ENCODE results near the gene MICAL3. TPM values are rescaled to one million over a fixed set of nuclear protein-coding genes. Genes with fewer than 3 reads are reported as not detected.

Gene MICAL3
- total and polyA plus RNA-seq, 3 donors from 2014 or later = 103 to 106 (median 104) TPM

GRCh38 chr22:17783773-17784480, 240.4 kb downstream of the MICAL3 start:
- Histone ChIP-seq H3K4me1 (no peaks in the 10 kb centered on the region), H3K9me3 (no peaks in the 10 kb centered on the region), H3K27ac (no peak overlapping the region), H3K27me3 (no peaks in the 10 kb centered on the region), H3K36me3 (ENCODE audit: low read depth, missing control alignments) (no peaks in the 10 kb centered on the region), H3K4me3 (no peak overlapping the region)
- intact Hi-C loops (cut with DNase I; ENCODE audit: low total_unique reads) = no loop called here
- DNase-seq = no peak
- TF ChIP-seq, protein P1, sequence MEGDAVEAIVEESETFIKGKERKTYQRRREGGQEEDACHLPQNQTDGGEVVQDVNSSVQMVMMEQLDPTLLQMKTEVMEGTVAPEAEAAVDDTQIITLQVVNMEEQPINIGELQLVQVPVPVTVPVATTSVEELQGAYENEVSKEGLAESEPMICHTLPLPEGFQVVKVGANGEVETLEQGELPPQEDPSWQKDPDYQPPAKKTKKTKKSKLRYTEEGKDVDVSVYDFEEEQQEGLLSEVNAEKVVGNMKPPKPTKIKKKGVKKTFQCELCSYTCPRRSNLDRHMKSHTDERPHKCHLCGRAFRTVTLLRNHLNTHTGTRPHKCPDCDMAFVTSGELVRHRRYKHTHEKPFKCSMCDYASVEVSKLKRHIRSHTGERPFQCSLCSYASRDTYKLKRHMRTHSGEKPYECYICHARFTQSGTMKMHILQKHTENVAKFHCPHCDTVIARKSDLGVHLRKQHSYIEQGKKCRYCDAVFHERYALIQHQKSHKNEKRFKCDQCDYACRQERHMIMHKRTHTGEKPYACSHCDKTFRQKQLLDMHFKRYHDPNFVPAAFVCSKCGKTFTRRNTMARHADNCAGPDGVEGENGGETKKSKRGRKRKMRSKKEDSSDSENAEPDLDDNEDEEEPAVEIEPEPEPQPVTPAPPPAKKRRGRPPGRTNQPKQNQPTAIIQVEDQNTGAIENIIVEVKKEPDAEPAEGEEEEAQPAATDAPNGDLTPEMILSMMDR (IDR thresholded peaks at IDR 0.05) = no peak
- no peak for TF ChIP-seq POLR2A (IDR thresholded peaks at IDR 0.05)
- WGBS, 2 donors = 88 to 91% methylated on average over 18 of the region's 18 CpGs

- Histone ChIP-seq H3K27ac (no peak overlapping the region), H3K36me3 (ENCODE audit: low read depth, missing control alignments) (no peaks in the 10 kb centered on the region), H3K4me3 (no peak overlapping the region), H3K4me1 (no peaks in the 10 kb centered on the region), H3K9me3 (no peaks in the 10 kb centered on the region), H3K27me3 (no peaks in the 10 kb centered on the region)
- WGBS, 2 donors = 70 to 73% methylated on average over 9 of the region's 9 CpGs
- TF ChIP-seq, protein P1 (IDR thresholded peaks at IDR 0.05) = no peak
- no peak for TF ChIP-seq POLR2A (IDR thresholded peaks at IDR 0.05)
- no peak for DNase-seq
- intact Hi-C loops (cut with DNase I; ENCODE audit: low total_unique reads) = no loop called here
Measured at GRCh38 chr22:17783312-17783711, 241.0 kb downstream of the MICAL3 start.

- Histone ChIP-seq H3K4me3 (no peak overlapping the region), H3K36me3 (ENCODE audit: low read depth, missing control alignments) (no peaks in the 10 kb centered on the region), H3K9me3 (no peaks in the 10 kb centered on the region), H3K4me1 (no peaks in the 10 kb centered on the region), H3K27ac (no peak overlapping the region), H3K27me3 (no peaks in the 10 kb centered on the region)
- DNase-seq = no peak
- TF ChIP-seq POLR2A (IDR thresholded peaks at IDR 0.05) = no peak
- TF ChIP-seq, protein P1 (IDR thresholded peaks at IDR 0.05) = no peak
- 94% methylated on average over 9 to 13 of the region's 13 CpGs for WGBS, 2 donors
- intact Hi-C loops (cut with DNase I; ENCODE audit: low total_unique reads) = no loop called here
Measured at GRCh38 chr22:17782621-17783020, 241.7 kb downstream of the MICAL3 start.

DNA sequence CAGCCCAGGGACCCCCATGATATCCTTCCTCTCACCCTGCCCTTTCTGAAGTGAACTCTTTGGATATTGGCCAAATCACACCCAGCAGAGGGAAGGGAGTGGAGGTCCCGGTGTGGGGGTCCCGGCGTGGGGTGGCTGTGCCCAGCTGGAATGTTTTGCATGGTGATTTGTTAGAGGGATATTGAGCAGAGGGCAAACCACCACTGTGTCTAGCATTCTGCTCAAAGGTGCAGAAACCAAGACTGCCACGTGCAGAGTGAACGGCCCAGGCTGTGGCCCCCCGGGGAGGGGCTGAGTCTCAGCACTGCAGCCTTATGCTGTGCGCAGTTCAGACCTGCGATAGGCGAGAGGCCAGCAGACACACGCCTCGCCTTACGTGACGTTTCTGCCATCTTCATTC, 242.2 kb downstream of the MICAL3 start:
- H3K9me3 ChIP-seq = no peaks in the 10 kb centered on the region
- no peaks in the 10 kb centered on the region for H3K36me3 ChIP-seq (ENCODE audit: low read depth, missing control alignments)
- TF ChIP-seq POLR2A (IDR thresholded peaks at IDR 0.05) = no peak
- TF ChIP-seq, protein P1 (IDR thresholded peaks at IDR 0.05) = no peak
- intact Hi-C loops (cut with DNase I; ENCODE audit: low total_unique reads) = no loop called here
- H3K4me3 ChIP-seq = no peak overlapping the region
- no peaks in the 10 kb centered on the region for H3K27me3 ChIP-seq
- WGBS, 2 donors = 76 to 87% methylated on average over 12 to 13 of the region's 13 CpGs
- no peaks in the 10 kb centered on the region for H3K4me1 ChIP-seq
- H3K27ac ChIP-seq = no peak overlapping the region
- DNase-seq = no peak

Data from testis (tissue), 3 donors.